GM18861 (cell line): ENCODE measurements around the gene CORO1C.
"Not testable (repeated sequence)": the region's sequence is repeated elsewhere in the genome, so short reads cannot be mapped to it uniquely, and the experiment has no call there.

Source experiments
- ATAC-seq: cut with Tn5 transposase; IDR thresholded peaks from one replicate; pipeline ENCODE4 v1.9.1; 2021; ENCODE audit not compliant: unreplicated experiment

CORO1C gene

GRCh38 chr12:108620236-108620879 is 111.0 kb downstream of the CORO1C start:
- ATAC-seq = no peak

GRCh38 chr12:108619369-108620160 is 111.8 kb downstream of the CORO1C start:
- ATAC-seq = no peak

DNA sequence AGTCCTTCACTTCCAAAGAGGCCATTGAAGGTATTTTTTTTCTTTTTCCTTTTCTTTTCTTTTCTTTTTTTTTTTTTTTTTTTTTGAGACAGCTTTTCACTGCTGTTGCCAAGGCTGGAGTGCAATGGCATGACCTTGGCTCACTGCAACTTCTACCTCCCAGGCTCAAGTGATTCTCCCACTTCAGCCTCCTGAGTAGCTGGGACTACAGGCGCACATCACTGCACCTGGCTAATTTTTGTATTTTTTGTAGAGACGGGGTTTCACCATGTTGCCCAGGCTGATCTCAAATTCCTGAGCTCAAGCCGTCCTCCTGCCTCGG is 112.4 kb downstream of the CORO1C start:
- ATAC-seq = not testable (repeated sequence)

DNA sequence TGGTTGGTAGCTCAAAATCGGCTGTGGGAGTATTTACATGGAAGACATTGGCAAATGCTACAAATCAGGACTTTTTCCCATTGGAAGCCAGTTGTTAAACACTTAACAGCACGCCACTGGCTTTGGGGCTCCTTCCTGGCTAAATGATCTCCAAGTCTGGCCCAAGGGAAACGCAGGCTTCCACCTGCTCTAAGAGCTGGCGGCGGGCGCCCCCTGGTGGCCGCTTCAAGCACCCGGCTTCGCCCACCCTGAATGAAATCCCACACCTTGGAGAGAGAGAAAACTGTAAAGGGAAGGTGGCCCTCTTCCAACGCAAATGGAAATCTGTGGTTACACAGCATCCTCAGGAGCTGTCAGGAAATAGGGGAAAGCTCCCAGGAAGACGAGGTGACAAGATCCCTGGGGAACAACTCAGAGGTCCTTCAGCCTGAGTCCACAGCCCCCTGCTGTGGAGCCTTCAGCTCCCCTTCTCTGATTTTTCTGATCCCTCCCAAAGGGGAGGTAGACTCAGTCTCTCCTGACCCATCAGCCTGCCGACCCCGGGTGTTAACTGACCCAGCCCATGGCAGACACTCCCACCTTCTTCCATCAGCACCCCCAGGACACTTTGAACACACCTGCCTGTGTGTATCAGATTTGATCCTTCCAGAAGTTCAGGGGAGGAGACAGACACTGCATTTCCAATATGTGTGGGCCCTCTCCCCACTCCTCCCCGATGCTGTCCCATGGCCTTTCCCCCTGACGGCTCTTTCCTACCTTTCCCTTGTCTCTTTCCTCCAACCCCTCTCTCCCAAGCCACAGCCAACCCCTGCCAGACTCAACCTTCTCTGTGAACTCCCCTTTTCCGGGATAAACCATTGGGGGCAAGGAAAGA is 113.0 kb downstream of the CORO1C start:
- peak; percentile 35 for ATAC-seq

DNA sequence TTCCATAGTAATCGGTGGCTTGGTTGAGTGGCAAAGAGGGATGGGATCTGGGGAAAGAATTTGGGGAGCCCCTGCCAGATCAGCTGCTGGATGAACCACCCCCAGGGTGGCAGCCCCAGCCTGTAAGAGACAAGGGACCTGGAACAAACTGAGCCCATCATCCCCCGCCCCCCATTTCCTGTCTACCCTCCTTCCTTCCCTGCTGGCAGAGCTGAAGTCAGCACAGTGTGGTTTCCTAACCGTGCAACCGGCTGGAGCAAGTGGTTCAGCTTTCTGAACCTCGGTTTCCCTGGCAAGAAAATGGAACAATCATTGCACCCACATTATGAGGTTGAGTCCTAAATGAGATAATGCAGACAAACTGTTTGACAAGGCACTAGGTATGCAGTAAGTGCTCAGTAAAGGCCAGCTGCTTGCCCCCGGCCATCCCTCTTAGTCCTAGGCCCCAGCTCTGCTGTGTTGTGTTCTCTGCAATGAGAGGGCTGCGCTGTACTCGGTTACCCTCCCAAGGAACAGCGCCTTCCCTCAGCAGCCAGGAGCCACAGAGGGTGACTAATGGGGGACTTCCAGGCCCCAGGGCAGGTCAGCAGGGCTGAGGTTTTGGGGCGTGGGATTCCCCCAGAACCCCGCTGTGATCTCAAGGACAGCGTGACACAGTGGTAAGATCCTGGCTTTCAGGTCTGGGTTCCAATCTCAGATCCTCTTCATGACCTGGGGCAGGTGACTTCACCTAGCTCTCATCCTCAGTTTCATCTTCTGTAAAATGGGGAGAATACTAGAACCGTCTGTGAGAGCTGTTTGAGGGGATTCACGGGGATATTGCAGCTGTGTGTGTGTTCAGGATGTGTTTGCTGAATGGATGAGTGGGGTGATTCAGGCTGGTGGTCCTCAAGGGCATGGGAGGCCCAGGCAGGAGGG is 114.1 kb downstream of the CORO1C start:
- peak; percentile 71 for ATAC-seq

GRCh38 chr12:108616359-108616758 is 115.0 kb downstream of the CORO1C start:
- ATAC-seq = no peak

DNA sequence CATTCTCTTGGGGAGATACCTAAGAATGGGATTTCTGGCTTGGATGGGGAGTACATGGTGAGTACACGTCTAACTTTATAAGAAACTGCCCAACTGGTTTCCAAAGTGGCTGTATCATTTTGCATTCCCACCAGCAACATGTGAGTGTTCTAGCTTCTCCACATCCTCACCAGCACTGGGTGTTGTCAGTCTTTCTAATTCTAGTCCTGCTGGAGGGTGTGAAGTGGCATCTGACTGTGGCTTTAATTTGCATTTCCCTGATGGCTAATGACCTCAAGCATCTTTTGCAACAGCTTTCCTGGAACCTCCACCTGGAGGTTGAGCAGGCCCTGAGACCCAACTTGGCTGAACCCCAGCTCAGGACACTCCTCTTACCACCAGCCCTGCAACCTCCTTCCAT is 115.4 kb downstream of the CORO1C start:
- no peak for ATAC-seq

GRCh38 chr12:108614639-108615038 is 116.7 kb downstream of the CORO1C start:
- no peak for ATAC-seq

GRCh38 chr12:108614041-108614440 is 117.3 kb downstream of the CORO1C start:
- ATAC-seq = no peak

DNA sequence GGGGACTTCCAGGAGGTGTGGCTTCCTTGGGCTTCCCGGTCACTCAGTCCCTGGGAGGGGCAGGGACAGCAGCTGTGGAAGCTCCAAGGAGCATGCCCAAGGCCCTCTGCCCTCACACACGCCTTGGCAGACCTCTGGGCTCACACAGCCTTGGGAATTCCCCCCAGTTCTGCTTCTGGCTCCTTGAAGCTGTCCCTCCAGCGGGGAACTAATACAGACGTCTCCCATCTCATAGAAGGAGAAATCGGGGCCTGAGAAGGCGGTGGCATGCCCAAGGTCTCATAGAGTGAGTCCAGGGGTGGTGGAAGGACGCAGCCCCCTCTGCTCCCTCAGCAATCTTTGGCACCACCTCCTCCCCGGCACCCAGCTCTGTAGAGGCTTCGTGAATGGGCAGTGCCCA is 117.8 kb downstream of the CORO1C start:
- no peak for ATAC-seq

- ATAC-seq = no peak
Observed at GRCh38 chr12:108612788-108613282, 118.5 kb downstream of the CORO1C start.

DNA sequence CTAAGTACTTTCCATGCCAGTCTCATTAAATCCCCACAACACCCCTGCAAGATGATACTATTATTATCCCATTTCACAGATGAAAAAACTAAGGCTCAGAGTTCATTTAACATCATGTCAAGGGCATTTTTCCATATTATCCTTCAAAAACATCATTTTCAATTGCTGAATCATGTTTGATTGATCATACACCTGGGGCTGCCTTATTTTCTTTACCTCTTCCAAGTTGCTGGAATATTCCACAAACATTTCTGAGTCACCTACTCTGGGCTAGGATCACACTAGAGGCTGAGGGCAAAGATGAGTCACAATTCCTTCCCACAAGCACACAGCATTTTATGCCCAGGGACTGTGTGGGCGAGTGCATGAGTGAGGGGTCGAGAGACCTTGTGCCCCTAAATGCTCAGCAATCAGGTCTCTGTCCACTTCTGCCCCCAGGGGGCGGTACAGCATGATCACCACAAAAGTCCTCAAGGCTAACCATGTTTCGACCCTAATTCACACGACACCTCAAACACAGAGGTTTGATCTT is 119.4 kb downstream of the CORO1C start:
- no peak for ATAC-seq

- no peak for ATAC-seq
Observed at GRCh38 chr12:108610856-108611605, 120.3 kb downstream of the CORO1C start.

- ATAC-seq = no peak
Observed at GRCh38 chr12:108610336-108610815, 120.9 kb downstream of the CORO1C start.

DNA sequence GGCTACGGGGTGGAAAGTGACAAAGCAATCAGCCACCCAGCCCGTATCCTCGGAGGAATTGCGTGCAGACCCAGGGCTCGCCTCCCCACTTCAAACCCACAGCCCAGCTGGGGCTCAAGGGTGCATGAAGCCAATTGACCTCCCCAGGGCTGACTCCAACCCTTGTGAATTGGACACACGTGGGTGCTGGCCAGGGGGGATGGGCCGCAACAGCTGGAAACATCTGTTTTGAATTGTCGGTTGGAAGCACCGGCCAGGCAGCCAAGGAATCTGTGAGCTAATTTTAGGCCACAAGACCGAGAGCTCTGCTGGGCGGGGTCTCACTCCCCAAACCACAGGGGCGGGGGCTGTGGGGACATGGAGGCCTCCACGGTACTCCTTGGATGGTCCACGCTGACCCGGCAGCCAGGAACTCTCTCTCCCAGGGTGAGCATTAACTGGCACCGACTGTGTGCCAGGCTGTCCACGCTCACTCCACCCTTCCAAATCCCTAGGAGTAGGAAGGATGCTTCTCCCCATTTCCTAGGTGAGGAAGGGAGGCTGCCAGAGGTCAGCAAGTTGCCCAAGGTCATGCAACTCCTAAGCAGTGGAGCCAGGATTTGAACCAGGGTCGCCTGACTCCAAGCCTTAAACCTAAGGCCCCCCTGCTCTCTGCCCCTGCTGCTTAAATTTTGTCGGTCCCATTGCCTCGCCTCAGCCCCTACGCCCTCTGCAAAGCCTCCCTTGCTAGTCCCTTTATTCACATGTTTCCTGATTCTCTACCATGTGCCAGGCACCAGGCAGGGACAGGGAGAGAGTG is 121.6 kb downstream of the CORO1C start:
- ATAC-seq = no peak

GRCh38 chr12:108608616-108609015 is 122.7 kb downstream of the CORO1C start:
- ATAC-seq = no peak

DNA sequence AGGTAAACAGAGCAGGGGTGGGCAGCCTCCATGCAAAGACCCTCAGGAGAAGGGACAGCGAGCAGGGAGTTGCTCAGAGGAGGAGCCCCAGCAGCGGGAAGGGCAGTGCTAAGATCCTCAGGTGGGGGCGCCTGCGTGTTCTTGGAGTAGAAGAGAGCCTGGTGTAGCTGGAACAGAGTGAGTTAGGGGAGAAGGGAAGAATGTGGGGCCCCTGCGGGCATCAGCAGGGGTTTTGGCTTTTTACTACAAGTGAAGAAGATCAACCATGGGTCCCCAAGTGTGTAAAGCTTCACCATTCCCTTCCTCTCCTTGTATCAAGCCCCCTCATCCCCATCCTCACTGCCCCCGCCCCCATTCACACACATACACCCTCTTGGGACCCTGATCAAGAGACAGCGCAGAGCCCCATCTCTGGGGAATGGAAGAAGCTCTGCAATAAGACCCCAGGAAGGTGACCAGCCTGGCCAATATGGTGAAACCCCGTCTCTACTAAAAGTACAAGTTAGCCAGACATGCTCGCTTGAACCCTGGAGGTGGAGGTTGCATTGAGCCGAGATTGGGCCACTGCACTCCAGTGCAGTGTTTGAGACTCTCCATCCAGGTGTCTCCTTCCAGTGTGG is 123.2 kb downstream of the CORO1C start:
- ATAC-seq = no peak

DNA sequence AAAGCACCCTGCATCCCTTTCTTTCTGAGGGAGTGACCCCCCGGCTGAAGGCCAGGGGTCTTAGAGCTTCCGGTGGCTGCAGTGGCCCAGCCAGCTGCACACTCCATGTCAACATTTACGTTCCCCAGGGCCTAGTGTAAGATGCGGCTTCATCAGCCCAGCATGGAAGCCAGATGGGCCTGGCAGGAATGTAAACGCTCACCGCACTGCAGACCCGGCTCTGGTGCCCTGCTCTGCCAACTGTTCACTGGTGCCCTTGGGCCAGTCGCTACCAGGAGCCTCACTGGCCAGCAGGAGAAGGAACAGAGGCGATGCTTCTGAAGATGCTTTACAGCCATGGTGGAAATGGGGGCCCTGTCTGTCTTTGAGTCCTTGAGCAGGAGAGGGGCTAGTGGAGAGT is 124.8 kb downstream of the CORO1C start:
- no peak for ATAC-seq
